GM18505 (cell line): Measurements from ENCODE around the gene HNMT.
"Not testable (repeated sequence)": the region's sequence is repeated elsewhere in the genome, so short reads cannot be mapped to it uniquely, and the experiment has no call there.

Experiments used
- ATAC-seq: cut with Tn5 transposase; IDR thresholded peaks from one replicate; pipeline ENCODE4 v1.9.1; 2021; ENCODE audit not compliant: unreplicated experiment
- POLR2A ChIP-seq: IDR thresholded peaks from 4 replicates; pipeline ENCODE4 v1.6.1; 2011; ENCODE audit warnings: borderline replicate concordance; ENCODE audit not compliant: insufficient read depth, insufficient read length; ENCODE audit errors: extremely low read depth

HNMT gene

DNA sequence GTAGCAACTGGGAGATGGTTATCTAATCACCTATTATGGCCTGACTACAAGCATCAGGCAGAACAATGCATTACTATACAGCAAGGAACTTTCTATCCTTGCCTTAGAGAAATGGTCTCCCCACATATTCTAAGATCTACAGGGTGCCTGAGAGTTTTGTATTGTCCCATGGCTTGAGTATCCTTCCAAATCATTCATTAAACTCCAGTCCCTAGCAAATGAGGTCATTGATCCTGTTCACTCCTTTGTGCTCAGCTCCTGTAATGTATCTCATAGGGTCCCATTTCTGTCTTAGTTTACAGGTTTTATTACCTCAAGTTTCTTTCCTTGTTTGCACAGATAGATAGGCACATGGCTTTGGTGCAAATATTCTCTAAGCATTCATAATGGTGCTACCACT is 9.0 kb downstream of the HNMT start:
- ATAC-seq = no peak
- TF ChIP-seq POLR2A = no peak

GRCh38 chr2:137975280-137976271 is 11.3 kb downstream of the HNMT start:
- no peak for TF ChIP-seq POLR2A
- no peak for ATAC-seq

DNA sequence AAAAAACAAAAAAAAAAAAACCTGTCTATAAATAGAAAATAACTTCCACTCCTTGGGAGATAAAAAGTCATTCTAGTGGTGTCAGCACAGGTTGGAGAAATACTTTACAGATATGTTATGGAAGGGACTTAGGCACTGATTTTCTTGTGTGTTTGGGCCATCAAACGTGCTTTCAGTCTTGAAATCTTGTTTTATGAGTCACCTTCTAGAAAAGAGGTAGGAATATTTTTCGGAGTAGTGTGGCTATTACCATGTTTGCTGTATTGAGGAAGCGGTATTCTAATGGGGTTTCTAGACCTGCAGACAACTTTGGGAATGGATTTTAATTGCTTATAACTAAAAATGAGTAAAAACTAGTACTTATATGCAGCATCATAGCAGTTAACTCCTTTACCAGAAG is 12.0 kb downstream of the HNMT start:
- no peak for TF ChIP-seq POLR2A
- no peak for ATAC-seq

DNA sequence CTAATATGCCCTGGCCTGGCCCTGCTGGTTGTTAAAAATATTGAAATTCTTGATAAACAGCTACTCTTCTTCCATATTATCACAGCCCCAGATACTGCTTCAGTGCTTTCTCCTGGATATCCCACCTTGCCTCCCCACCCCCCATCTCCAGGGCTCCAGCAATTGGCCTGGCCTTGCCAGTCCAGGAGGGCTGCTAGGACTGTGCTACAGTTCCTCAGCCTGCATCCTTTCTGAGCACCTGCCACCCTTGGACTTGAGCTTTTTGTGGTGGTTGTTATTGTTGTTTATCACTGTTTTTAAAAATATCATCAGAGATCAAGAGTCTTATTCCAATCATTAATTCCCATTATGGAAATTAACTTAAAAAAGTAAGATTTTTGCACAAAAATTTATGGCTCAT is 13.5 kb downstream of the HNMT start:
- no peak for ATAC-seq
- TF ChIP-seq POLR2A = no peak

DNA sequence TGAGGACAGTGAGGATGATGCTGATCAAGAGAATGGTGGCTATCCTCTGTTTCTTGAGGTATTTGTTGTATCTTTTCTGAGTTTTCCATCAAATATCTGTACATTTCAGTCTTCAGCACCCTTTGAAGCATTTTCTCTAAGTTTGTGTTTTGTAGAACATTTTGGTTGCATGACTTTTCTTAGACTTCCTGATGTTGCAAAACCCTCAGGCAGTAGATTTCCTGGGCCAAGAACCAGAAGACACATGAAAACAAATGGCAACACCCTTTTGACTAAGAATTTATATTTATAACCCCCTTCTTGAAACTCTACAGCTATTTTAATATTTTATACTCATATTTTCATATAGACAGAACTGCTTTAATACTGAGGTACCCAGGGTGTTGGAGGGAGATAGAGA is 16.2 kb downstream of the HNMT start:
- TF ChIP-seq POLR2A = no peak
- no peak for ATAC-seq

DNA sequence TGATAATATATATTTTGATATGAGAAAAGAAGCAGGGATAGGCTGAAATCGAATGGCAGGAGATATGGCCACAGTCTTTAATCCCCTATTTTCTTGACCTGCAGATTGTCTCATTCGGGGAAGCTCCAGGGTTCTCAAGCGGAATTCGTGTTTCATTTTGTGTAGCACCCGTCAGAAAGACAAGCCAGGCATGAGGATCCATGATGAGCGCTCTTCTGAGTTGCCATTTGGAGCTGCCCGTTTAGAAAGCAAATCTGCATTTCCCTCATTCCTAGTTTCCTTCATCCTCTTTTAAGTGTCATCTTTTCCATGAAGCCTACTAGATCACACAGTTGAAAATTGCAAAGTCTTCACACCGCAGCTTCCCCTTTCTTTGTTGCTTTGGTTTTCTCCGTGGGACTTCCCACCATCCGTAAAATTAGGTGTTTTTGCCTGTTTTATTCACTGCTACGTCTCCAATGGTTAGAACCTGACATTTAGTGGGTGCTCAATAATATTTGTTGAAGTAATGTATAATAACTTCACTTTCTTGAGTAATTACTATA is 16.9 kb downstream of the HNMT start:
- TF ChIP-seq POLR2A = no peak
- no peak for ATAC-seq

DNA sequence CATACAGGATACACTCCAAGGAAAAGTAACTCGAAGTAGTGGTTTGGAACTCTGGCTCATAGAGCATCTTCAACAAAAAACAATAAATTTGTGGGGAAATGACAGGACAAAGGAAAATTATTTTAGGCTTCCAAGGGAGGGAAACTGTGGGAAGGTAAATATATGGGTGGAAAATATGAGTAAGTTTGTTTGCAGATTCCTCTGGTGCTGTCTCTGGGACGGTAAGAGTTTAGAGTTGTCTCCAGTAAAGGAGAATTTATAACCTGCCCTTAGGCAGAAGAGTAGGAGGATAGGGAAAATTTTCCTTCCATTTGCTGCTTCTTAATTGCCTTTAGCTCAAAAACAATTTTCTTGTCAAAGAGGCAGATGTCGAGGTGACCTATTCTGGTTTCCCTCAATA is 19.3 kb downstream of the HNMT start:
- no peak for ATAC-seq

DNA sequence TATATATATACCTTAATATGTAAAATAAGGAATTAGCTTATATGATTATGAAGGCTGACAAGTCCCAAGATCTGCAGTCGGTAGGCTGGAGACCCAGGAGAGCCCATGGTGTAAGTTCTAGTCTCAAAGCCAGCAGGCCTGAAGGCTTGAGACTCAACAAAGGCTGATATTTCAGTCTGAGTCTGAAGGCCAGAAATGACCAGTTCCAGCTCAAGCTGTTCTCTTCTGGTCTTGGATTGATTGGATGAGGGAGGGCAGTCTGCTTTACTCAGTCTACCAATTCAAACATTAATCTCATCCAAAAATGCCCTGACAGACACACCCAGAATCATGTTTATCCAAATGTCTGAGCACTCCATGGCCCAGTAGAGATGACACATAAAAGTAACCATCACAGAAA is 22.0 kb downstream of the HNMT start:
- ATAC-seq = no peak
- TF ChIP-seq POLR2A = no peak

More for the DNA sequence above, 19.3 kb downstream of the HNMT start:
- TF ChIP-seq POLR2A = no peak

DNA sequence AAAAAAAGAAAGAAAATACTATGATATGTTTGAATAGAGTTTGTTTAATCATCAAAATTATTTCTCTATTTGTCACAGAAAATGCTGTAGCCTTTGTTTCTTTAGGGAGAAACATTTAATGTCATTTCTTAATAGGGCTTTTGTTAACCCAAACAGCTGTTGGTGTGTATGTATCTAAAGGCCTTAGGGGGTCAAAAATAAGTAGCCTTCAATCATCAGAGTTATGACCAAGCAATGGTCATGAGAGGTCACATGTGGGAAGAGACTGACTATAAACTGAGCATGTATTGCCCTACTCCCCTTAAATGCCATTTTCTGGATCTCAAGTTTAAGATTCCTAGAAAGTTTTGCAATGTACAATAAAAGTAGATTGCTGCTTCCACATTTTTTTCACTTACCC is 22.7 kb downstream of the HNMT start:
- no peak for ATAC-seq

DNA sequence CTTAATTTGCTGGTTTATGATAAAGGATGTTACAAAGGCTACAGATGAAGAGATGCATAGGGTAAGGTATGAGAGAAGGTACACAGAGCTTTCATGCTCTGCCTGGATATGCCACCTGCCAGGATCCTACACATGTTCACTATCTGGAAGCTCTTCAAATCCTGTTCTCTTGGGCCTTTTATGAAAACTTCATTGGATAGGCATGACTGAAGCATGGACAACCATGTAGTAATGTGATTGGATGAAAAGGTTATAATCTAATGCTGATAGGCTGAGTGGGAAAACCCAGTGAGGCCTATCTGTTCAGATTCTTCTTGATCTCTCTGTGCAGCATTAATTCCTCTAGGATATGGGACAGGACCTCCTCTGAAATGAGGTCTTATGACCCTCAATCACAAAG is 26.8 kb downstream of the HNMT start:
- no peak for ATAC-seq
- TF ChIP-seq POLR2A = no peak

More for the DNA sequence above, 22.7 kb downstream of the HNMT start:
- no peak for TF ChIP-seq POLR2A

- no peak for ATAC-seq
- no peak for TF ChIP-seq POLR2A
These were observed 27.9 kb downstream of the HNMT start for GRCh38 chr2:137992039-137992646.

- not testable (repeated sequence) for ATAC-seq
These were observed 29.6 kb downstream of the HNMT start for GRCh38 chr2:137993715-137994476.

GRCh38 chr2:137995368-137995767 is 31.1 kb downstream of the HNMT start:
- ATAC-seq = not testable (repeated sequence)

- ATAC-seq = not testable (repeated sequence)
These were observed 31.9 kb downstream of the HNMT start for GRCh38 chr2:137996158-137996557.
